Activated naive CD4-positive, alpha-beta T cell treated with Interleukin-2 at 50 U/mL for 16 hours (primary cell): Measurements from ENCODE around the gene HMGN3.

ENCODE experiments used
- DNase-seq: peaks from one replicate; pipeline ENCODE4 v3.0.0-alpha.2; 2020

The HMGN3 gene

DNA sequence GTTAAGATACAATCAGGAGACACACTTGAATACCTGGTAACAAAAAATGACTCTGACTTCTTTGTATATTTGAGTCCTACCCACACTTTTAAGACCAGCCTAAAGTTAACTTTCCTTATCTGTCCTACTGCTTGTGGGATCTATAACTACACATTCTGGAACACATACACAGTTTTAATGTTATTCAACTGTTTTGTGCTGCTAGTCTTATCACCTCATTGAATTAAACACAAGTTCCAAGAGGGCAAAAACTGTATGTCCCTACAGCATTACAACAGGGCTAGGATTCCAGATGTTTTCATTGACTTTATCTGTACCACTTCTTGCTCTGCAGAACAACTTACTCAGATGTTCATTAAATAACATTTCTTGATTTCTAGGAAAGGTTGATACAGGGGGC, 2.8 kb downstream of the HMGN3 start:
- no peak for DNase-seq

DNA sequence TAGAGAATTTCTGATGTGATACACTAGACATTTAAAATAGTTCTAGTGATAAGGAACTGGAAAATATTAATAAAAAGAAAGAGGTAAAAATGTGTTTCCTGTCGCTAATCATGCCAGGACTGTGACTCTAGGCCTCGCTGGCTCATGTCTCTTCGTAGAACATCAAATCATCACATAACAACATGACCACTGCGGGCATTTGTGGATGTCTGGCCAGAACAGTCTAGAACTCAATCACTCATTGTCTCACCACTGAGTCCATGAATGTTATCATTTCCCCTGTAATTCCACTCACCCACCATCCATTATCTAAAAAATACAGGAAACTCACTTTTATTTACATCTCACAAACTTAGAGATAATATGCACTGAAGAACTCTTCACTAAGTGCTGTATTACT, 3.4 kb downstream of the HMGN3 start:
- DNase-seq: no peak

DNA sequence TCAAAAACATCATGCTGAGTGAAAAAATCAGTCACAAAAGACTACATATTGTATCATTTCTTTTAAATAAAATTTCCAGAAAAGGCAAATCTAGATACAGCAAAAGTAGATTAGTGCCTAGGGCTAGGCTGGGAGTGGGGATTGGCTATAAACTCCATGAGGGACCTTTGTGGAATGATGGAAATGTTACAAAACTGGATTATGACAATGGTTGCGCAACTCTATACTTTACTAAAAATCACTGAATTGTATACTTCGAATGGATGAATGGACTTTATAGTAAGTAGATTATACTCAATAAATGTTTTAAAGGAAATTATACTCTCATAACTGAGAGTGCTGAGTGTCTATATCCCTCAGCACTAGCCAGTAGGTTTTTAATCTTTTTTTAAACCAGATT, 4.3 kb downstream of the HMGN3 start:
- DNase-seq: no peak

DNA sequence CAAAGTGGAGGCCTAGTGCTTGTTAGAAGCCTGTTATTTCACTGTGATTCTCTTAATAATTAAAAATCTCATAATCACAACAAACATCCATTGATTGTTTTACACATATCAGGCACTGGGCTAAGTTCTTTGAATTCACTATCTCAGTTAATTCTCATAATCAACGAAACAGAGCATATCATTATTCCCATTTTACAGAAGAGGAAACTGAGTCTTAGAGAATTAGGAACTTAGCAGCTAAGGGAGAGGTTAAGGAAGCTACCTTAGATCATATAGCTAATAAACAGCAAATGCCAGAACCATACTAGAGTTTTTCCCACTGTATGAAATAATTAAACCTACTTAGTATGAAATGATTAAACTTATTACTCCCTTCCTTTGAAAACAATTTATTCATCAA, 7.0 kb downstream of the HMGN3 start:
- no peak for DNase-seq

DNA sequence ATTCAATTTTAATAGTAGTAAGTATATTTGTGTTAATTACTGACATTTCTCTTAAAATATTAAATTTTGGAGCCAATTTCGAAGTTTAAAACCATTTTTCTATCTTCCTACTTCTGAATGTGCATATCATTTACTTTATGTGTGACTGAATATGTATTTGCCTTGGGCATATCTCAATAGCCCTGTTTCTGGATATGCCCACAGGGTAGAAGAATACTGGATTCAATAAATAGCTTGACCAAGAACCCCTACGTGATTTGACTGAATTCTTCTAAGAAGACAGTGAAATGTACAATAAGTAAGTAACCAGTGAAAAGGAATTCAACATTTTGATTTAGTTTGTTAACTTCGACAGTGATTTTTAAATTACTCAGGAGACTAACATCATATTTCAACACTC, 7.8 kb downstream of the HMGN3 start:
- DNase-seq: no peak

DNA sequence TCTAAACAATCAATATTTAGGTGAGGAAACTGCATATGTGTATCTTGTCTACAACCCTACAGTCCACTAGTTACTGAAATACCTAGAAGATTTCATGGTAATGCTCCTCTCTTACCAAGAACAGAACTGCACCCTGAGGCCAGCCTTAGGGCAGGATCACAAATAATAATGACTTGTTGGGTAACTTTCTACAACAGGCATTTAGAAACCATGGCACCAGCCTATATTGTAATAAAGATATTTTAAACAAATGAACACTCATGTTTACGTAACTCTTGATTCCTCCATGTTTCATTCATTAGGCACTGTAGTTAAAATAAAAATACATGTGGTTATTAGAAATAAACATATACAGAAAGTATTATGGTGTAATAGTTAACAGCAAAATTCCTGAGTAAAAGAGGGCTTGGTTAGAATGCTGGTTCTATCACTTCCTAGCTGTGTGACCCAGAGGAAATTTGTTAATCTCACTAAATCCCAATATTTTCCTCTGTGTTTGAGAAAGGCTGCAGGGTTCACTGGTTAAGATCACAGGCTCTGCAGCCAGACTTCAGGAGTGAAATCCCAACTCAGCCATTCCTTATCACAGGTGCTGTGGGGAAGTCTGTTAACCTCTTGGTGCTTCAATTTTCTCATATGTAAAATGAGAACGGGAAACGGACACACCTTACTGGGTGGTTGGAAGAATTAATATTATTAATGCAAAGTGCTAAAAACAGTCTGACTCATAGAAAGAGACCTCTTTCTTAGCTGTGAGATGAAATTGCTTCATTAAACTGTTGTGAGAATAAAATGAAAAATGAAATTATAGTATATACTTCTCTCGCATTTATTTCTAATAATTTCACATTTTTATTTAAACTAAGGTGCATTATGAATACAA, 8.5 kb downstream of the HMGN3 start:
- no peak for DNase-seq

DNA sequence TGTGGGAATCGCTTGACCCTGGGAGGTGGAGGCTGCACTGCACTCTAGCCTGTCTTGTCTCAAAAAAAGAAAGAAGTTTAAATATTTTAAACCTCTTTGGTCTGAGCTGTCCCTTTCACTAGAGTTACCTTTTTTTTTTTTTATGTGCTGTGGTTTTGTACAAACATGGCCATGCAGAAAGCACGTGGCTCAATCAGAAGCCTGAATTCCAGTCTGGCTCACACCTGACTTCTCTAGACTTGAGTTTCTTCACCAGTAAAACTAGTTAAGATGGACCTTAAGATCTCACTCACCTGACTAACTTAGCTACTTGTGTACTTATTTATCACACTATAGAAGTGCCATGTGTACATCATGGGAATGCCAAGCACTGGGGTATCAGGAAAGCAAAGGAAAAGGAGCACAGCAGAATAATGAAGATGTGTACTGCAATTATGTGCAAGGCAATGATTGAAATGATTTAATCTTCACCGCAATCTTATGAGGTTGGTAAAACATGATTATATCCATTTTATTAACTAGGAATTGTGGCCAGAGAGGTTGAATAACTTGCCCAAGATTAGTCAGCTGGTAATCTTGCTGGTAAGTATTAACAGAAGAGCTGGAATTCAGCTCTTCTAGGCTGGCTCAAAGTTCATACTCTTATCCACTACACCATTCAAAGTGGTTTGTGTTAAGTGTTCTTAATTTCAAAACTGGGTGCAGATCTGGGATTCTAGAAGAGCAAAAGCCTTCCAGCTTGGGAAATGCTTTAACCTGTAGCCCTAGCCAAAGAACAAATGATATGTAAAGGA, 10.7 kb downstream of the HMGN3 start:
- no peak for DNase-seq

DNA sequence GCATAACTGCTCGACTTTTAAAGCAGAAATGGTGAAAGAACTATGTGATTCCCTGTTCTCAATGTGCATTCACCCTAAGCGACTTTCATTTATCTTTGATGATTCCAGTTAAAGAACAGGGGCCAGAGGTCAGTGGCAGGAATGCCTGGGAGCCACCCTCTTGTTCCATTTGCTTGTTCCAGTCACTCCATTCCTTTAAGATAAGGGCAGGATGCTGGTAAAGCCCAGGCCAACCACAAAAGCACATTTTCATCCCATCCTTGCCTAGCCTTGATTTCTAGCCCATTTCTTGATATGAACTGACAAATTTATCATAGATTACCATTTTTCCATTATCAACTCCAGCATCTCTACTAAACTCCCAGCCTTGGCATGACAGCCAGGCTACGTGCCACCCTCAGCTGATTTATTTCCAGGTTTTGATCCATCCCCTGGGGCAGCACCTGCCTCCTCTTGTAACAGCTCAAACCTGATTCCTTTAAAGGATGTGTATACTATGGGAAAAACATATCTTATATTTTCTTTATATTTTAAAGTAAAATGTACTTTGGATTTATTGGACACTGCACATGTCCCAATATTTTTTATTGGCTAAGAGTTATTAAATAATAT, 19.2 kb downstream of the HMGN3 start:
- no peak for DNase-seq

DNA sequence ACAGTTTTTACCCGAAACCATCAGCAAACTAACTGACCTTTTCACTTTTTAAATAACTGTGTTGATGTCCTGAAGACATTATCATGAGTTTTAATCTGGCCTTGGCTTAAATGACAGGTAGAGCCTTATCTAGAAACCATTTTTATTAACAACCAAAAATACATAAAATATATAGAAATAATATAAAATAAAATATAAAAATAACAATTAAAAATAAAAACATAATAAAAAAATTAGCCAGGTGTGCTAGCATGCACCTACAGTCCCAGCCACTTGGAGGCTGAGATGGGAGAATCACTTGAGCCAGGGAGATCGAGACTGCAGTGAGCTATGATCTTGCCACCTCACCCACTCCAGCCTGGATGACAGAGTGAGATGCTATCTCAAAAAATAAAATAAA, 21.6 kb downstream of the HMGN3 start:
- no peak for DNase-seq

DNA sequence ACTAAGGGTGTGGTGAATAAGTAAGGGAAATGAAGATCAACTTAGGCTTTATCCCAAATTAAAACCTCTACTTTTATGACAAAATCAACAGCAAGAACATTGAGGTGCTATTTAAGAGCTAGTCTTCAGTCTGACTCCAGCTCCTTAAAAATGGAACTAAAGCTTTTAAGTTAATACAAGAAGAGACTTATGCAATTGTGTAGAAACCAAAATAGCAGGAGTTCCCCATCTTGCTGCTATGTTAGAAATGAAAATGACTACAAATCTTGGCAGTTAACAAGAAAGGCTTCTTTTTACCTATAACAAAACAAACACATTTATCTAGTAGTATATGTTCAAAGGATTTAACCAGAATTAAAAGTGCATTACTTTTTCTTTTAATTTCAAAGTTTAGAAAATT, 25.7 kb downstream of the HMGN3 start:
- no peak for DNase-seq

DNA sequence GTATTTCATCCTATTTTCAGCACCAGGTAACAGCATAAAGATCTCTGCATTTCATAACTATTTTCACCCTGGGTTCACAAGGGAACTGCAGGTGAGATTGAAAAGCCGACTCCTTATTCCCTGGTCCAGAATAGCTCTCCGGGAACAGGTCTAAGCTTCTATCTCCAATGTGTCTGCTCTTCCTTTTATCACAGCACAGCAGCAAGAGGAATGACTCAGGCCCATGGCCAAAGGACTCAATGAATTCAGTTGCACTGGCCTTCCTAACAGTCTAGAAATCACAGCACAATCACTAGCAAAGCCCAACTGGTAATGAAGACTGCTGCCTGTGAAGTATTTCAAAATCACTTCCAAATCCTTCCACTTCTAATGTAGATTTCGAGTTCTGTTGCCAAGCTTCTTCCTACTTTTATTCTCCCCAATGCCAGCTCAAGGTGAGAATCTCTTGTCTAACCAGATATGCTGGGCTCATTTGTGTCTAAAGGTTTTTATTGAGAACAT, 30.7 kb downstream of the HMGN3 start:
- DNase-seq: no peak

DNA sequence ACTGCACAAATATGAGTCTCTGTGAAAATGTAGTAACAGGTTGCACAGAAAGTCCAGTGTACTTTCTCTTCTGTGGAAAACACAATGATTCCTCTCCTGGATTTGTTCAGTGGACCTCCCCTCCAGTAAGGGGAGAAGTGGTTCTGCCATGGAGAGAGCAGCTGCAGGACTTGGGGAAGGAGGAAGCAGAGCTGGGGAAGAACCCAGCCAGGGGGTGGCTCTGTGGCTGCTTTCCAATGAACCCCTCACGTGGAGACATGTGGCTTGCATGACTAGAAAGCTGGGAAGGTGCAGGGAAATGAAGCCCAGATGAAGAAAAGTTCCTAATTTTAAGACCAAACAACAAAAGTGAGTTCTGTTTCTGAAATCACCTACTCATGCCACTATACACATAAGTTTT, 31.9 kb downstream of the HMGN3 start:
- DNase-seq: no peak

DNA sequence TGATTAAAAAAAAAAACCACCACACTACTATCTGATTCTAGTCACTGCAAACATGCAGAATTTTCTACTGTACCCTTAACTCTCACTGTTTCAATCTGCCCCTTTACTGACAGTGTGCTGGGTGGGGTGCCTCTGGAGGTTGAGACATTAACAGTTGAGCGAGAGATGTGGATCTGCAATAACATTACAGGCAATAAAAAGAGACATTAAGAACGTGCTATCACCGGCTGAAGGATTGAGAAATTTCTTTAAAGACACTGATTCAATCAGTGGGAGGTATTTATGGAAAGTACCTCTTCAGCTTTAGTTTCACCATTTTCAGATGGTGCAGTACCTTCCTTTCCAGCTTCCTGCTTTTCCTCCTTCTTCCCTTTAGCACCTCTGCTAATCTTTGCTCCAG, 32.5 kb downstream of the HMGN3 start:
- no peak for DNase-seq

DNA sequence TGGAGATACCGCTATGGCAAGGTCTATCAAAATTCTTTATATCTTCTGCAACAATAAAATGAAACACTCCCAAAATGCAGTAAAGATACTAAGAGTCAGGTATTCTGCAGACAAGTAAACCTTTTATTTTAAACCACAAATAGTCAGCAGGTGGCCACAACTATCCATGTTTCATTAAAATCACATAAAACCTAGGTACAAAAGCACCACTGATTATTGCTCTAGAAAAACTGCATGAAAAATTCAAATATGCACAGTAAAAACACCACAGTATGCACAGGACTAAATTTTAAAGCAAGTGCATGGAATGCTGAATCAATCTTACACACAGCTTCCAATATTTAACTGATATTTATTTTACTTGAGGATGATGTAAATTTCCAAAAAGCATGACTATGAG, 33.3 kb downstream of the HMGN3 start:
- DNase-seq: no peak

DNA sequence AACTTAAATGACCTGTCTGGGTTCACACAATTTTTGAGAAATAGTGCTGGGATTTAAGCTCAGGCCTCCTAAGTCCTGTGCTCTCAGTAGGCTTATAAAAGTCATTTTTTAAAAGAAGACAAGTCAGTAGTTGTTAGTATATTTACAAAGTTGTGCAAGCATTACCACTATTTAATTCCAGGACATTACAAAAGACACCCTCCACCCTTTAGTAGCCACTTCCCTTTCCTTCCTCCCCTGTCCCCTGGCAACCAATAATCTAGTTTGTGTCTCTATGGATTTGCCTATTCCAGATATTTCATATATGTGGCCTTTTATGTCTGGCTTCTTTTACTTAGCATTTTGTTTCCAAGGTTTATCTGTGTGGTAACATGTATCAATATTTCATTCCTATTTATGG, 37.6 kb downstream of the HMGN3 start:
- no peak for DNase-seq

DNA sequence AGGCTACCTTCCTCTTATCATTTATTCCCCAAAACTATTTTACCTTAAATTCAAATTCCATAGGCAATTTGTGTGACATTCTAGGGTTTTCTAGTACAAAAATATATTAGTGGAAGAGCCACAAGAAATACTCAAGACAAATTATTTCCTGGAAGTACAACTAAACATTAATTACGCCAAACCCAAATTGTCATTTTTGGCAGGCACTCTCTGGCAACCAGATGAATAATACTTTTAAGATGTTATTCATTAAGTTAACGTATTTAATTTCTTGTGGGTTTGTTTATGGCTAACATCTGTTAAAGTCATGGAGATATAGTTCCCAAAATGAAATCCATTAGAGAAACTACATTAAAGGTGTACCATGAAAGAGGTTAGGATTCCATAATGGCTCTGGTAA, 40.5 kb downstream of the HMGN3 start:
- DNase-seq: no peak

DNA sequence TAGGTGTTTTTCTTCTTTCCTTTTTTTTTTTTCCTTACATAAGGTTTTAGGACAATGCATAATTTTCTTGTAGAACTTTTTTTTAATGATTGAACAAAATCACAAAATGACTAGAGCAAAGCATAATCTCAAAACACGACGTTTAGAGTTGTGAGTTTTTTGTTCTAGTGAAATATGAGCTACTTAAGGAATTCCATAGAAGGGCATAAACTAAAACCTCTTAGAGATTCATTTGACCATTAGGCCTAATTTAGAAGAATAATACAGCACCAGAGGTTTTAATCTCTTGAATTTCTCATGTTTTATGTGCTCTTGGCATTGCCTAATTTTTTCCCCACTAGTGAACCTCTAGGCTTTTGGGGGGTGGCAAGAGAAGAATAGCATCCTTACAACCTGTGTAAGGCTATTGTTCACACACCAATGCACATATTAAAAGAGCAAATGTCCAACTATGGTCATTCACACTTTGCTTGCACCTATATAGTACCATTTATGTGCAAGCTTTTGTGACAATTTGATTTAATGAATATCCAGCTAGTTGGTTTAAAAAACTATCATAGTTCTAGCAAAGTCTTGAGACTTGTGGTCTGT, 44.6 kb downstream of the HMGN3 start:
- DNase-seq: no peak

DNA sequence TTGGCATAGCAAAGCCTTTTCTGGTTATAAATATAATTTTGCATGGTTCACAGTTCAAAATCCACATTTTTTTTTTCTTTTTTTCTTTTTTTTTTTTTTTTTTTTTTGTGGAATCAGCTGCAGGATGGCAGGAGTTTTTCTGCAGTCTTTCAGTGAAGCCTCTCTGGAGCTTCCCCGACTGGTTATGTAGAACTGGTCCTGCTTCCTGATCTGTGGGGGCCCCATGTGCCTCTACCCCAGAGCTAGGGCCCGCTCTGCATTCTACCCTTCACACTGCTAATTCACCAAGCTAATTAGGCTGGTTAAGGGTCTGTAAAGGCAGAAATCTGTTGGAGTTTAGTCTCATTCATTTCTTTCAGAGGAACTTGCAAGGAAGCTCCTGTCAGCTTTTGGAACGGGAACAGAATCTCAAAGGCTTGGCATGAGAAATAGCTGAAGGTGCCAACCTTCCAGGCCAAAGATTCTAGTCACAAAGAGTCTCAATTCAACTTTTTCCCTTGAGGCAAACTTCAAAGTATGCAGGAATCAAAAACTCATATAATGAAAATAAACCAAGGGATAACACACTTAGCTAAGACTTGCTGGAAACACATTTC, 45.5 kb downstream of the HMGN3 start:
- no peak for DNase-seq

DNA sequence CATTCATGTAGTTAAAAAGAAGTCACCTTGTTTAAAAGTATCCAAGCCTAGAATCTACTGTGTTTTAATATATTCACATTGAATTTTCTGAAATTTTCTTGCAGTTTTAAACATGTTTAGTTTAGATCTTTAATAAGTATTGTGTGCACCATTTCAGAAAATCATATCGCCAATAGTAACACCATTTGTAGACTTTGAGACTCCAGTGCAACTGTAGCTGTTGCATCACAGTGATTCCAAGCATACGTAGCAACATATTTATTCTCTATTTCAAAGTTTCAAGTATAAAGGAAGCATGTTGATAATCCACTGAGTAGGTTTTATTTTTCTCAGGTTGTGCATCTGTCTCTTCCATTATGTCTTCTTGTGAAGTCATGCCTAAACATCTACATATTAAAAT, 46.4 kb downstream of the HMGN3 start:
- no peak for DNase-seq

DNA sequence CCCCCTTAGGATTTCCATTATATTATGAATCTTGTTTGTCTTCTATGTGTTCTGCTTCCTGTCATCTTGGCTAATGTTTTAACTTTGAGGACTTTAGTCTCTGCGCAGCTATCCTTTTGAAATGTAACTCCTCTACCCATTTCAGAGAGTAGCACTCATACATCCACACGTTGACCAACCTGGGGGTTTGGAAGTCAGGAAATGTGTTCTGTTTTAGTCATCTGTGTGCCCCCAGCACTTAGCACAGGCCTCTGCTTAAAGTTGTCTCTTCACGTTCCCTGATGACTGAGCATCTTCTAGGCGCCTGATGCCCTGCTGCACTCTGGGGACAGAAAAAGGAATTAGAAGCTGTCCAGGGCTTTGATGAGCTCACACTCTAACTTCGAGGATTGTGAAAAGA, 47.9 kb downstream of the HMGN3 start:
- no peak for DNase-seq

DNA sequence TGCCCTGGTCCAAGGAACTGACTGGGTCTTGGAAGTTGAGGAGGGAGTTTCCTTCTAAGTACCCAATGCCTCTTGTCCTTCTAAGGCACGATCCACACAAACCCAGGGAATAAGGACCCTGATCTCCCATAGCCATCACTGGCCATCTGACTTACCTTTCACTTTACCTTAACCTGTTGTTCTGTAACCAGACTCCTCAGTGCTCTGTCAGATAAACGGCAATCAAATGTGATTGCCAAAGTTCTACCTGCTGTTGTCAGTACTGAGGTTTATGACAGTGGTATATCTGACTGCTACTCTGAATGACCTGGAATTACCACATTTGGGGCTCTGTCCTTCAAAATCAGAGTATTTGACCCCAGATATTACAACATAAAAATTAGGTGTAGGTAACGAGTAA, 49.8 kb downstream of the HMGN3 start:
- no peak for DNase-seq

DNA sequence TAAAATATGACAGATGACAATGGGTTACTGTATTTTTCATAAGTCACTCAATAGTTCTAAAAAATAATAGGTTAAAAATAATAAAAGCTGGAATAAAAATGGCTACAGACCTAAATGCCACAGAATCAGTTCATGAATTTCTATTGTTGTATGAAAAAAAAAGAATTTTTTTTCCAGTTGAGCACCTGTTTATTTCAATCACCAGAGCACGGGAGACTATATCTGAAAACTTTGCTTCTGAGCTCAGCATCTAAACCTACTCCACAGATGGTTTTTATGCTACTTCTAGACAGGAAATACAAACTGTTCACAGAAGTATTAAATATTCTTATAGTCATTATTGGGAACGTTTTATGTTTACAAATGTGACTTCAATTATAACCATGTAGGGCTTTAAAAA, 50.4 kb downstream of the HMGN3 start:
- DNase-seq: no peak

DNA sequence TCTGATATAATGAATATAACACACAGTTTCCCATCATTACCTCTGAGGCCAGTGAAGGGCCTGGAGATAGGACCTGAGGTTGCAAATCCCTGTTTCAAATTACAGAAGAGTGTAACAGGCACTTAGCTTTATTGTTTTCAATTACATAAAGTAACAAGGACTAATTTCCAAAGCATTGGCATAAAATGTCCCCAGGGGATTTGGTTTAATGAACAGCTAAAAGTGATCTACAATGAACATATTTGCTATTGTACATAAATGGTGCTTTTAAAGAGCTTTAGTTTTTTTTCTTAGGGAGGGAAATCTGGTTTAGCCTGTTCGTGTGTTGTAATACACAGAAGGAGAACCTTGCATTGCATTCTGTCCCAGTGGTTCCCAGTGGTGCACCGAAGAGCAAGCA, 54.4 kb downstream of the HMGN3 start:
- DNase-seq: no peak
